ENCODE measurements around the gene FARP2. TPM values are rescaled to one million over a fixed set of nuclear protein-coding genes. Genes with fewer than 3 reads are reported as not detected.
"Not testable (repeated sequence)": the region's sequence is repeated elsewhere in the genome, so short reads cannot be mapped to it uniquely, and the experiment has no call there.

FARP2 gene
- total RNA-seq, 6 donors from 2014 or later: 33.4 to 96.4 (median 42.2) TPM

GRCh38 chr2:241503776-241504392, 147.8 kb downstream of the FARP2 start:
- ATAC-seq (ENCODE audit: low FRiP score in 2 of 2) (no peak), DNase-seq (peak in 1 of 2 donors; percentile 49)
- TF ChIP-seq POLR2AphosphoS5 (IDR thresholded peaks at IDR 0.05) (no peak), POLR2A (IDR thresholded peaks at IDR 0.05) (no peak), CTCF (IDR thresholded peaks at IDR 0.05) (no peak), EP300 (IDR thresholded peaks at IDR 0.05) (no peak)
- H3K36me3 ChIP-seq: peaks cover 0 to 22% (median 15%) of the 10 kb centered on the region in 4 donors
- peaks cover 11 to 40% (median 24%) of the 10 kb centered on the region in 4 donors for H3K4me1 ChIP-seq
- WGBS, 2 donors: 87 to 88% methylated on average over 12 of the region's 12 CpGs
- H3K27me3 ChIP-seq: no peaks in the 10 kb centered on the region
- H3K9me3 ChIP-seq: no peaks in the 10 kb centered on the region
- no peak overlapping the region for H3K4me3 ChIP-seq
- no peak overlapping the region for H3K27ac ChIP-seq

- H3K27me3 ChIP-seq: no peaks in the 10 kb centered on the region
- no peaks in the 10 kb centered on the region for H3K9me3 ChIP-seq
- H3K4me3 ChIP-seq: no peak overlapping the region
- peaks cover 0 to 10% (median 7%) of the 10 kb centered on the region in 4 donors for H3K36me3 ChIP-seq
- TF ChIP-seq CTCF (IDR thresholded peaks at IDR 0.05) (no peak), EP300 (IDR thresholded peaks at IDR 0.05) (no peak), POLR2AphosphoS5 (IDR thresholded peaks at IDR 0.05) (no peak), POLR2A (IDR thresholded peaks at IDR 0.05) (no peak)
- no peak for ATAC-seq (ENCODE audit: low FRiP score in 2 of 2)
- DNase-seq: peak in 1 of 2 donors; percentile 48
- peaks cover 15 to 48% (median 33%) of the 10 kb centered on the region in 4 donors for H3K4me1 ChIP-seq
- WGBS, 2 donors: 90 to 97% methylated on average over 11 to 13 of the region's 15 CpGs
- no peak overlapping the region for H3K27ac ChIP-seq
Observed at GRCh38 chr2:241505086-241505780, 149.1 kb downstream of the FARP2 start.

GRCh38 chr2:241505781-241506201, 149.7 kb downstream of the FARP2 start:
- WGBS, 2 donors: 98 to 100% methylated on average over 5 to 6 of the region's 7 CpGs
- H3K9me3 ChIP-seq: no peaks in the 10 kb centered on the region
- no peaks in the 10 kb centered on the region for H3K27me3 ChIP-seq
- no peak for TF ChIP-seq POLR2AphosphoS5 (IDR thresholded peaks at IDR 0.05)
- TF ChIP-seq POLR2A (IDR thresholded peaks at IDR 0.05): no peak
- TF ChIP-seq CTCF (IDR thresholded peaks at IDR 0.05): no peak
- TF ChIP-seq EP300 (IDR thresholded peaks at IDR 0.05): no peak
- H3K4me1 ChIP-seq: peaks cover 15 to 47% (median 33%) of the 10 kb centered on the region in 4 donors
- H3K27ac ChIP-seq: no peak overlapping the region
- H3K4me3 ChIP-seq: no peak overlapping the region
- DNase-seq: peak in 1 of 2 donors; percentile 38
- no peak for ATAC-seq (ENCODE audit: low FRiP score in 2 of 2)
- peaks cover 0 to 8% (median 6%) of the 10 kb centered on the region in 4 donors for H3K36me3 ChIP-seq

- 95 to 98% methylated on average over 11 of the region's 11 CpGs for WGBS, 2 donors
- H3K36me3 ChIP-seq; H3K27me3 ChIP-seq; DNase-seq; H3K9me3 ChIP-seq; H3K4me3 ChIP-seq; H3K27ac ChIP-seq; ATAC-seq (ENCODE audit: low FRiP score in 2 of 2): not testable (repeated sequence)
- H3K4me1 ChIP-seq: peaks cover 15 to 42% (median 33%) of the 10 kb centered on the region in 4 donors
Observed at GRCh38 chr2:241506317-241506716, 150.2 kb downstream of the FARP2 start.

- Histone ChIP-seq H3K27ac (peak overlapping the region in 3 of 4 donors; percentile 75 to 92 (median 92)), H3K27me3 (no peaks in the 10 kb centered on the region), H3K9me3 (no peaks in the 10 kb centered on the region), H3K4me1 (peaks cover 15 to 38% (median 33%) of the 10 kb centered on the region in 4 donors), H3K4me3 (peak overlapping the region; percentile 73 to 95 (median 90)), H3K36me3 (no peaks in the 10 kb centered on the region)
- WGBS, 2 donors: 46 to 52% methylated on average over 19 of the region's 19 CpGs
- ATAC-seq (ENCODE audit: low FRiP score in 2 of 2) (no peak), DNase-seq (no peak)
- TF ChIP-seq POLR2A (IDR thresholded peaks at IDR 0.05) (peak in 1 of 4 donors; percentile 16), POLR2AphosphoS5 (IDR thresholded peaks at IDR 0.05) (no peak)
Observed at GRCh38 chr2:241506793-241507429, 150.8 kb downstream of the FARP2 start.
